Measurements from ENCODE around the gene GKN1. TPM values are rescaled to one million over a fixed set of nuclear protein-coding genes. Genes with fewer than 3 reads are reported as not detected.

Gene GKN1
- total RNA-seq, 1 experiment from 2014 or later = not detected

DNA sequence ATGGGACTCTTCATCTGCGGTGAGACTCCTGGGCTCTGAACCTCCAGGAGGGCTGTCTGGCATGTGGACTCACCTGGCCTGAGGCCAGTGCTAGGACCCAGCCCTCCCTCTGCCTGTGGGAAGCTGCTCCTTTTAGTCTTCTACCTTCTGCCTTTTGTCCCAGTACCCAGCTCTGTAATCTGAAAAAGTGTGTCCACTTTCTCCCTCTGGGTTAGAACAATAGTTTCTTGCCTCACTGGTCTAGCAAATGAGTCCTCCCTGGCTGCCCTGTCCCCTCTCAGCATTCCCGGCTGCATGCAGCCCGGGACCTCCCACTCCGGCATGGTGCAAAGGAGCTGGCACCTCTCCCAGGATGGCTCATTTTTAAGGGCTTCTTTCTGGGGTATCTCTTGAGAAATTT is 47.6 kb upstream of the GKN1 start:
- Histone ChIP-seq H3K79me1 (ENCODE audit: insufficient read depth, low read depth, low read length, poor library complexity, severe bottlenecking) (no peaks in the 10 kb centered on the region), H2AK5ac (ENCODE audit: insufficient read length, low read length) (no peak overlapping the region), H4K20me1 (ENCODE audit: control insufficient read depth, insufficient read depth, insufficient read length) (no peaks in the 10 kb centered on the region), H2BK5ac (ENCODE audit: insufficient read length, low read length) (no peak overlapping the region), H3K4me1 (ENCODE audit: insufficient read depth, low read length) (no peaks in the 10 kb centered on the region), H3K18ac (ENCODE audit: insufficient read length, low read depth, low read length) (no peak overlapping the region), H3K9ac (ENCODE audit: extremely low read depth, insufficient read length, low read length) (no peak overlapping the region), H4K5ac (ENCODE audit: insufficient read length, low read depth, low read length) (no peak overlapping the region), H3K27me3 (ENCODE audit: insufficient read depth, low read length) (no peaks in the 10 kb centered on the region), H3K4me2 (ENCODE audit: insufficient read depth, insufficient read length, low read length) (no peak overlapping the region), H2AFZ (ENCODE audit: low read length) (no peak overlapping the region), H4K8ac (replicated peaks; ENCODE audit: insufficient read length, low read depth, low read length) (no peak overlapping the region), H3K23me2 (ENCODE audit: insufficient read length, low read depth, low read length, poor library complexity, severe bottlenecking) (no peaks in the 10 kb centered on the region), H2BK120ac (ENCODE audit: low read depth, low read length, poor library complexity, severe bottlenecking) (no peak overlapping the region), H3K79me2 (ENCODE audit: insufficient read depth, low read length) (no peaks in the 10 kb centered on the region), H3K56ac (ENCODE audit: insufficient read length, low read depth, low read length) (no peak overlapping the region), H3K27ac (ENCODE audit: insufficient read length, low read depth, low read length) (no peak overlapping the region), H3K9me3 (ENCODE audit: control insufficient read depth, low read depth, low read length) (no peaks in the 10 kb centered on the region), H3T11ph (ENCODE audit: low read length) (no peak overlapping the region), H2BK15ac (ENCODE audit: low read depth, low read length) (no peak overlapping the region), H3K14ac (ENCODE audit: insufficient read depth, low read length) (no peak overlapping the region), H3K4ac (ENCODE audit: low read depth, low read length) (no peak overlapping the region), H4K91ac (ENCODE audit: insufficient read length, low read depth, low read length) (no peak overlapping the region), H2BK20ac (ENCODE audit: low read depth, low read length, poor library complexity, severe bottlenecking) (no peak overlapping the region), H2BK12ac (ENCODE audit: insufficient read length, low read depth, low read length) (no peak overlapping the region), H3K23ac (ENCODE audit: insufficient read length, low read depth, low read length) (no peak overlapping the region)
- no peak for TF ChIP-seq CTCF (conservative IDR thresholded peaks at IDR 0.05)
- no CpG with 5 or more reads among the region's 4 CpGs for WGBS (ENCODE audit: extremely low coverage, insufficient read length, low lambda C conversion rate)
- no peak for DNase-seq
- Mint-ChIP-seq H3K36me3 (ENCODE audit: insufficient read depth in 1 of 3, low read depth in 3 of 3) (no peaks in the 10 kb centered on the region), H3K27me3 (ENCODE audit: low read depth) (peaks cover 7% of the 10 kb centered on the region), H3K27ac (no peak overlapping the region; a peak in 1 of 7 replicates), H3K4me3 (no peak overlapping the region), H3K9me3 (no peaks in the 10 kb centered on the region), H3K4me1 (peaks cover 2 to 7% of the 10 kb centered on the region in 2 experiments; a peak in 3 of 4 replicates)
